Lower leg skin (tissue), 4 donors: ENCODE results near the gene PWP2. TPM values are rescaled to one million over a fixed set of nuclear protein-coding genes. Genes with fewer than 3 reads are reported as not detected.
"Not testable (repeated sequence)": the region's sequence is repeated elsewhere in the genome, so short reads cannot be mapped to it uniquely, and the experiment has no call there.

Experiments
- DNase-seq, 2 donors: peaks; one replicate each; pipeline ENCODE4 v3.0.0-alpha.2; 2019; ENCODE audit warnings: low spot score in 2 of 2
- H3K4me3 ChIP-seq: fragments of 200-600 bp; sonication (generic); 2 replicates; pipeline ENCODE4 v1.5.1; 2017; ENCODE audit warnings: mild to moderate bottlenecking, low read depth; ENCODE audit not compliant: poor library complexity, severe bottlenecking
- WGBS, 2 donors: methylation state at CpG; one replicate each; pipeline ENCODE4 v1.1.5; 2018; 5-methylcytosine and 5-hydroxymethylcytosine counted together
- intact Hi-C: fragments of 100-400 bp; cut with DNase I; formaldehyde crosslinking; loops from one replicate; pipeline ENCODE4 v1.15.0; 2023; ENCODE audit warnings: low total_unique reads
- total RNA-seq, 4 donors: library from RNA; depleted of rRNA; stranded (reverse); fragments of >200 nt; gene quantifications; one replicate each; pipeline ENCODE4 v1.1.0, GENCODE V29; 2016

PWP2 gene
- total RNA-seq, 4 donors from 2014 or later: 3.0 to 21.6 (median 13.2) TPM

GRCh38 chr21:44122131-44122530, 14.9 kb downstream of the PWP2 start:
- no CpG with 5 or more reads among the region's 10 CpGs for WGBS, 2 donors
- DNase-seq, intact Hi-C loops, H3K4me3 ChIP-seq: not testable (repeated sequence)

GRCh38 chr21:44127827-44128226, 20.6 kb downstream of the PWP2 start:
- intact Hi-C loops, H3K4me3 ChIP-seq: not testable (repeated sequence)
- no CpG with 5 or more reads among the region's 19 CpGs for WGBS, 2 donors

GRCh38 chr21:44133715-44134057, 26.5 kb downstream of the PWP2 start:
- H3K4me3 ChIP-seq, intact Hi-C loops, DNase-seq: not testable (repeated sequence)
- WGBS, 2 donors: no CpG with 5 or more reads among the region's 35 CpGs

More at GRCh38 chr21:44127827-44128226, 20.6 kb downstream of the PWP2 start:
- DNase-seq: not testable (repeated sequence)

GRCh38 chr21:44134732-44135131, 27.5 kb downstream of the PWP2 start:
- H3K4me3 ChIP-seq, intact Hi-C loops, DNase-seq: not testable (repeated sequence)
- WGBS, 2 donors: no CpG with 5 or more reads among the region's 8 CpGs

- WGBS, 2 donors: no CpG with 5 or more reads among the region's 15 CpGs
- H3K4me3 ChIP-seq, DNase-seq, intact Hi-C loops: not testable (repeated sequence)
Observed at GRCh38 chr21:44138039-44138438, 30.8 kb downstream of the PWP2 start.

GRCh38 chr21:44139787-44140551, 32.8 kb downstream of the PWP2 start:
- H3K4me3 ChIP-seq, intact Hi-C loops: not testable (repeated sequence)
- 80% methylated on average over 4 of the region's 30 CpGs; no CpG with 5 or more reads in 1 of the 2 donors for WGBS, 2 donors
- peak; percentile 0 to 4 for DNase-seq

GRCh38 chr21:44140552-44140932, 33.3 kb downstream of the PWP2 start:
- intact Hi-C loops: not testable (repeated sequence)

GRCh38 chr21:44142470-44142869, 35.3 kb downstream of the PWP2 start:
- WGBS, 2 donors: no CpG with 5 or more reads among the region's 10 CpGs

More at GRCh38 chr21:44140552-44140932, 33.3 kb downstream of the PWP2 start:
- WGBS, 2 donors: no CpG with 5 or more reads among the region's 18 CpGs
- H3K4me3 ChIP-seq, DNase-seq: not testable (repeated sequence)

GRCh38 chr21:44143380-44143779, 36.2 kb downstream of the PWP2 start:
- no CpG with 5 or more reads among the region's 17 CpGs for WGBS, 2 donors
- DNase-seq, H3K4me3 ChIP-seq, intact Hi-C loops: not testable (repeated sequence)

More at GRCh38 chr21:44142470-44142869, 35.3 kb downstream of the PWP2 start:
- intact Hi-C loops, DNase-seq, H3K4me3 ChIP-seq: not testable (repeated sequence)

- WGBS, 2 donors: no CpG with 5 or more reads among the region's 8 CpGs
- intact Hi-C loops, H3K4me3 ChIP-seq, DNase-seq: not testable (repeated sequence)
Observed at GRCh38 chr21:44143996-44144395, 36.8 kb downstream of the PWP2 start.

GRCh38 chr21:44144784-44145602, 37.8 kb downstream of the PWP2 start:
- intact Hi-C loops, DNase-seq, H3K4me3 ChIP-seq: not testable (repeated sequence)
- whole genome bisulfite sequencing, 2 donors: no CpG with 5 or more reads among the region's 22 CpGs

GRCh38 chr21:44145616-44146015, 38.4 kb downstream of the PWP2 start:
- no CpG with 5 or more reads among the region's 12 CpGs for WGBS, 2 donors
- DNase-seq, intact Hi-C loops, H3K4me3 ChIP-seq: not testable (repeated sequence)

- DNase-seq: not testable (repeated sequence)
- WGBS, 2 donors: no CpG with 5 or more reads among the region's 8 CpGs
Observed at GRCh38 chr21:44147108-44147507, 39.9 kb downstream of the PWP2 start.

GRCh38 chr21:44150255-44150654, 43.1 kb downstream of the PWP2 start:
- intact Hi-C loops, H3K4me3 ChIP-seq, DNase-seq: not testable (repeated sequence)
- no CpG with 5 or more reads among the region's 10 CpGs for WGBS, 2 donors

More at GRCh38 chr21:44147108-44147507, 39.9 kb downstream of the PWP2 start:
- H3K4me3 ChIP-seq, intact Hi-C loops: not testable (repeated sequence)
